Endodermal cell (in vitro differentiated cells): Measurements from ENCODE around the gene NPC2. TPM values are rescaled to one million over a fixed set of nuclear protein-coding genes. Genes with fewer than 3 reads are reported as not detected.

ENCODE experiments used
- DNase-seq: peaks from one replicate; pipeline ENCODE4 v3.0.0-alpha.2; 2017
- H3K27ac ChIP-seq: 2 replicates; pipeline ENCODE4 v1.5.1; 2013; ENCODE audit warnings: mild to moderate bottlenecking, low read depth, low read length, moderate library complexity
- H3K27me3 ChIP-seq: 2 replicates; pipeline ENCODE4 v1.6.1; 2013; ENCODE audit warnings: mild to moderate bottlenecking, low read length, moderate library complexity; ENCODE audit not compliant: insufficient read depth, control insufficient read depth, poor library complexity, severe bottlenecking
- H3K36me3 ChIP-seq: 2 replicates; pipeline ENCODE4 v1.7.0; 2013; ENCODE audit warnings: mild to moderate bottlenecking, low read length, moderate library complexity; ENCODE audit not compliant: control insufficient read depth, insufficient read depth
- H3K4me1 ChIP-seq: one replicate; pipeline ENCODE4 v1.7.0; 2013; ENCODE audit warnings: low read length; ENCODE audit not compliant: control insufficient read depth, insufficient read depth
- H3K4me3 ChIP-seq: 2 replicates; pipeline ENCODE4 v1.5.1; 2013; ENCODE audit warnings: mild to moderate bottlenecking, low read length, moderate library complexity
- H3K9ac ChIP-seq: 2 replicates; pipeline ENCODE4 v1.6.1; 2013; ENCODE audit warnings: mild to moderate bottlenecking, low read length, moderate library complexity; ENCODE audit not compliant: poor library complexity, severe bottlenecking; ENCODE audit errors: extremely low read depth
- H3K9me3 ChIP-seq: 2 replicates; pipeline ENCODE4 v1.6.1; 2013; ENCODE audit warnings: mild to moderate bottlenecking, low read length, moderate library complexity; ENCODE audit not compliant: control insufficient read depth
- H3K27ac Mint-ChIP-seq: 2 replicates; pipeline ENCODE4 v1.8.0; 2020; ENCODE audit warnings: mixed read lengths
- H3K27me3 Mint-ChIP-seq: 2 replicates; pipeline ENCODE4 v1.8.0; 2021; ENCODE audit warnings: mild to moderate bottlenecking, mixed read lengths; ENCODE audit not compliant: insufficient read depth
- H3K36me3 Mint-ChIP-seq: 2 replicates; pipeline ENCODE4 v1.8.0; 2020; ENCODE audit warnings: low read depth, mixed read lengths
- H3K4me1 Mint-ChIP-seq: 2 replicates; pipeline ENCODE4 v1.8.0; 2020; ENCODE audit warnings: mixed read lengths
- H3K4me3 Mint-ChIP-seq: 2 replicates; pipeline ENCODE4 v1.8.0; 2020; ENCODE audit warnings: mild to moderate bottlenecking, moderate library complexity, mixed read lengths
- H3K9me3 Mint-ChIP-seq: 2 replicates; pipeline ENCODE4 v1.8.0; 2020; ENCODE audit warnings: mild to moderate bottlenecking, mixed read lengths
- CTCF ChIP-seq: fragments of 200-600 bp; sonication (generic); conservative IDR thresholded peaks from 2 replicates; pipeline ENCODE4 v1.5.0; 2021; ENCODE audit warnings: antibody characterized with exemption, mild to moderate bottlenecking
- WGBS, 2 experiments: methylation state at CpG; one replicate each; pipeline versions ENCODE4 v1.1.5 to v1.1.7; 2013; ENCODE audit warnings: missing lambda C conversion rate in 2 of 2, mixed read lengths in 1 of 2; ENCODE audit not compliant: insufficient coverage in 1 of 2, insufficient read length in 1 of 2; 5-methylcytosine and 5-hydroxymethylcytosine counted together
- total RNA-seq, 2 donors: library from RNA; stranded (reverse); fragmentation: NEBNext Ultra II Directional in 1 of 2; extraction: Animal tissue kit (Norgen Biotek cat#: 25700) in 1 of 2; gene quantifications; 2 replicates in 1 of 2; 3 replicates in 1 of 2; pipeline ENCODE4 v1.2.1, GENCODE V29; 2021

Gene NPC2
- total RNA-seq, 2 donors from 2014 or later = 279 to 462 TPM

DNA sequence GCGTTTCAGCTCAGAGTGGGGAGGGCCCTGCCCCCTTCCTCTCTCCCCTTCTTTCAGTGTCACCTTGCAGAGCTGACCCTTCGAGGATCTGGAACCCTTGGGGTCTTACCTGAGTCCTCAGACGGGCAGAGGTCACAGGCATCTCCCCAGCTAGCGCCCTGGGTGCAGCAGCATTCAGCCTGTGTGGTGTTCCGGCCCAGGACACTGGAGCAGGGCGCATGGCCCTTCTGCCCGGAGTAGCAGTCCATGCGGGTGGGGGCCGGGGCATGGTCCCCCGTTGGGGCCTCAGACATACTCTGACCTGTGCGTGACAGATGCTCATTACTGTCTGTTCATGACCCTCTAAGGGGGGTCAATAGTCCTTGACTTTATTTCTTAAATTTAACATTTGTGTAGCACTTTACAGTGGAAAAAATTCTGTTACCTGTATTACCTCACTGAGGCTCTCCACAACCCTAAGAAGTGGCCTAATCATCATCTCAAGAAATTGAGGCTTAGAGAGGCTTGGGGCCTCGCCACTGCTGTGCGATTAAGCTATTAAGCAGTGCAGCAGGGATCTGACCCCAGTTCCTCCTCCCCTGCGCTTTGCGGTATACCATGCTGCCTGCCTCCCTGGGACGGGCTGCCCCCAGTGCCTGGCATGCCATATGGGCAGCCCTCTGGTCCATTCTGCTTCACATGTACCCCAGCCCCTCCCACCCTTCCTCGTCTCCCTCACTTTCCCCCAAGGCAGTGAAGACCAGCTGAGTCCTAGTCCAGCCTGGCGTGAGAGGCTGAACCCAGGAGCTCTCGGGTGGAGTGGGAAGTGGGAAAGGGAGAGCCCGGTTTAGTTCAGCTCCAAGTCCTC lies 12.0 kb upstream of the NPC2 start:
- H3K4me1 ChIP-seq = peaks cover 4% of the 10 kb centered on the region
- WGBS, 2 experiments = 92 to 97% methylated on average over 14 to 20 of the region's 20 CpGs
- H3K4me3 ChIP-seq = no peak overlapping the region
- no peak for DNase-seq
- H3K27me3 Mint-ChIP-seq = peaks cover 8% of the 10 kb centered on the region
- no peak overlapping the region for H3K4me3 Mint-ChIP-seq
- H3K9me3 ChIP-seq = no peaks in the 10 kb centered on the region
- peaks cover 20% of the 10 kb centered on the region for H3K4me1 Mint-ChIP-seq
- H3K36me3 ChIP-seq = no peaks in the 10 kb centered on the region
- H3K9me3 Mint-ChIP-seq = no peaks in the 10 kb centered on the region
- no peak overlapping the region for H3K27ac Mint-ChIP-seq
- H3K36me3 Mint-ChIP-seq = no peaks in the 10 kb centered on the region
- TF ChIP-seq CTCF = no peak
- H3K9ac ChIP-seq = no peak overlapping the region
- no peak overlapping the region for H3K27ac ChIP-seq
- H3K27me3 ChIP-seq = no peaks in the 10 kb centered on the region

DNA sequence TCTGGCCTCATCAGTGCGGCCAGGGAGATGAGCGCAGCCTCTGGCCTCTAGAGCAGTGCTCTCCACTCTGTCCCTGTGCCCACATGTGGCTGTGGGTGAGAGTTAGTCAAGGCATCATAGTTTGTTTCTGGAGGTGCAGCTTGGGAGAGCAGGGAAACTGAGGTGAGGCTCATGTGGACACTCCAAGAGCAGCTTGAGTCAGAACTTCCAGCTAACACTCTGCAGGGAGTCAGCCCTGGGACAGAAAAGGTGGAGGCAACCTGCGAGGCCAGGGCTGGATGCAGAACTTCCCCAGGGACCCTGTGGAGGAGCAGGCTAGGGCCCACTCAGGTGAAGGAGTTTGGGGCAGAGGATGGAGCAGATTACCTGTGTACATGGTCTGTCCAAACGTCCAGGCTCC lies 11.3 kb upstream of the NPC2 start:
- no peak overlapping the region for H3K27ac Mint-ChIP-seq
- no peaks in the 10 kb centered on the region for H3K9me3 ChIP-seq
- no peak overlapping the region for H3K27ac ChIP-seq
- no peak overlapping the region for H3K9ac ChIP-seq
- H3K36me3 Mint-ChIP-seq = no peaks in the 10 kb centered on the region
- DNase-seq = peak; percentile 39
- no peak for TF ChIP-seq CTCF
- peaks cover 7% of the 10 kb centered on the region for H3K27me3 Mint-ChIP-seq
- H3K4me1 Mint-ChIP-seq = peaks cover 20% of the 10 kb centered on the region
- H3K27me3 ChIP-seq = no peaks in the 10 kb centered on the region
- H3K9me3 Mint-ChIP-seq = no peaks in the 10 kb centered on the region
- no peak overlapping the region for H3K4me3 Mint-ChIP-seq
- WGBS, 2 experiments = 70 to 95% methylated on average over 1 to 4 of the region's 4 CpGs
- no peak overlapping the region for H3K4me3 ChIP-seq
- H3K36me3 ChIP-seq = no peaks in the 10 kb centered on the region
- peaks cover 4% of the 10 kb centered on the region for H3K4me1 ChIP-seq

DNA sequence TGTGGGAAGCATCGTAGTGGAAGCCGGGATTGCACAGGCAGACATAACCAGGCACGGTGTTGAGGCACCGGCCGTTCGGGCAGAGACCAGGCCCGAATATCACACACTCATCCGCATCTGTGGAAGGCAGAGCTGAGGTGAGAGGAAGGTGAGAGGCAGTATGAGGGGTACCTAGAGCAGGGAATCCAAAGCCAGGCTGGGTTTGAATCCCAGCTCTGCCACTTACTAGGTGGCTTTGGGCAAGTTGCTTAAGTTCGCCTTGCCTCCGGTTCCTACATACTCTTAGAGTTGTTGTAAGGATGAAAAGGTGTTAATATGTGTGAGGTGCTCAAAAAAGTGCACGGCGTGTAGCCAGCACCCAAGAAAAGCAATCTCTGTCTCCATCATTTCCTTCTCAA lies 10.8 kb upstream of the NPC2 start:
- no peak for TF ChIP-seq CTCF
- H3K9me3 Mint-ChIP-seq = no peaks in the 10 kb centered on the region
- peak; percentile 44 for DNase-seq
- 93 to 97% methylated on average over 10 to 12 of the region's 12 CpGs for WGBS, 2 experiments
- Histone ChIP-seq H3K36me3 (no peaks in the 10 kb centered on the region), H3K9ac (no peak overlapping the region), H3K4me1 (peaks cover 4% of the 10 kb centered on the region), H3K27ac (no peak overlapping the region), H3K27me3 (no peaks in the 10 kb centered on the region), H3K9me3 (no peaks in the 10 kb centered on the region), H3K4me3 (no peak overlapping the region)
- H3K27ac Mint-ChIP-seq = no peak overlapping the region
- no peaks in the 10 kb centered on the region for H3K36me3 Mint-ChIP-seq
- peaks cover 20% of the 10 kb centered on the region for H3K4me1 Mint-ChIP-seq
- H3K4me3 Mint-ChIP-seq = no peak overlapping the region
- peaks cover 5% of the 10 kb centered on the region for H3K27me3 Mint-ChIP-seq
